UCSD-AML1 (cell line): ENCODE measurements around the gene ALPK1.

ENCODE experiments used
- DNase-seq: peaks from one replicate; lab custom pipeline; 2025; ENCODE audit not compliant: unreplicated experiment; lab: John Stamatoyannopoulos, UW

The ALPK1 gene

DNA sequence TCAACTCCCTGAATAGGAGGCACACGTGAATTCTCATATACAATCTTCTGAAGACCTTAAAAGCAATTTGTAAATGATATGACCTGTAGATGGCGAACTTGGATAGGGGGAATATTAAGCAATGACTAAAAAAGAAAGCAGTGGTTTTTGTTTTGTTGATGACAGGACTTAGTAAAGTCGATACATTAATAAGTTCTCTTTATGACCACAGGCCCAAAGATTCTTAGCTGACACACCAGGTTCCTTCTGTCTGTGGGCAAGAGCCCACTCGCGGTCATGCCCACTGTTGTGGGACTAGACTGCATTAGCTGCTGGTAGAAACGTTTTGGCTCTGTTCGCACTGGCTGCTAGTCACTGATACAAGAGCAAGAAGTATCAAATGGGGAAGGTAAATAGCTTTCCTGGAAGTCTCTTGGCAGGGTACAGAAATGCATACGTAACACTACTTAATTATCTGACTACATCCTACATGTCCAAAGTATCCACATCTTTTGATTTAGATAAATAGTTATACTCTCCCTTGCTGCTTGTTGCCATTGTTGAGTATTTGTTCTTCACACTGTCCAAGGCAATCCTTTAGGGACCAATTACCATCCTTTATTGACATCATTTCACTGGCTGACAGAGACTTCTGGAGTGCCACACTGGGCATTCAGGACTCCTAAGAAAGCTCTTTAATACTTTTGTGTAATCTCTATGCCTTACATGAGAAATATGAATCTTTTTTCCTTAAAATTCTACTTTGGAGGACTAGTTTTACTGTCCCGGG, 31.0 kb downstream of the ALPK1 start:
- DNase-seq, result no peak

DNA sequence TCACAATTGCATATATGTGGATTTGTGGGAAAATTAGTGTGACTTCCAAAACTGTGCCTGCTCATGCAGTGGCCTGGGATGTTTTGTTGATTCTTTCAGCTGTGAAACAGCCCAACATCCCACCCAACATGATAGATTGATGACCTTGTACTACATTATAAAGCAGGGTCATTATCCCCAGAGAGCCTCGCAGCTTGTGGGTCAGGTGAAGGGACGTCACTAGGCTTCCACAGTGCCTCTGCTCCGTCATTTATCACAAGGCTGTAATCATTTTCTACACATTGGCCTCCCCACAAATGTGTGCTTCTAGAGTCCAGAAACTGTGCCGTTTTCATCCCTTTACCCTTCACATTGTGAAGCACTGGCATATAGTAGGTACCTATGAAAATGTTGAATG, 31.6 kb downstream of the ALPK1 start:
- DNase-seq, result no peak

DNA sequence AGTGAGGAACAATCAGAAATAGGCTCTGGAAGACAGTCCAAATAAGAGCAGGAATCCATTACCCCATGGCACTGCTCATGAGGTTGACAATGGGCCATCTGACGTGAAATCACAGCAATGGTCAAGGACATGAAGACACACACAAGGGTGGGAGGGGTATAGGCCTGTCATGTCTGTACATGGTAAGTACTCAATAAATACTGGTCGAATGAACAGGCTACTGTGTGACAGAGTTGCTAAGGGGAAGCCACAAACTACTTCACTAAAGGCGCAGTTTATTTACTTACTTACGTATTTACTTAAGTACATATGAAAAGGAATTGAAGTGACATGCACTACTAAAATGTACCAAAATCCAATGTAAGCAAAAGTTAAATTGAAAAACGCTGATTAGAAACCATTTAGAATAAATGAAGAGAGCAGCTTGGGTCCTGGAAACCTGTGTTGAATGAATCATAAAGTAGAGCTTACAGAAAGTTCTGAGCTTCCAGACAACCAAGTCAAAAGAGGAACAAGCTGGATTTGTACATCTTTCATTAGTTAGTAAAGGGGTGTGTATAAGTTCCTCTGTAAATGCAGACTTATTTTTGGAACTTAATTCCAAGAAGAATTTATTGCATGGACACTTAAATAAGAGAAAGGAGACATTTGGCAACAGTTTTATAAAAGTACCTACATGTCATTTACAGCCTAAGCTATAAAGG, 32.7 kb downstream of the ALPK1 start:
- no peak for DNase-seq

DNA sequence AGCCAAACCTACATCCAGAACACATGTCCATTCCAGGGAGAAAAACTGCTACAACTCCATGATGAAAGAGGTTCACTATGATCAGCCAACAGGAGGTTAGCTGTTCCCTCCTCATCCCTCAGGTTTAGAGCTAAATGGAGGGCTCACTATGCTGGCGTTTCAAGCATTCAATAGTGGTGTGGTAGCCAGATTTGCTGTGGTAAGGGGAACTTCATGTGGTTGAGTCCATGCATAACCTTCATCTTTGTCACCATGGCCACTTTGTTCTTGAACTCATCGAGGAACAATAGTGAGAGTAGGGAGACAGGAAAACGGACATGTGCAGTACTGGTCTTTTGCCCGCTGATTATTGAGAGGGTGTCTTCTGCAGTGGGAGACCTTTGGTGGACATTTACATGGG, 33.8 kb downstream of the ALPK1 start:
- DNase-seq, result no peak

DNA sequence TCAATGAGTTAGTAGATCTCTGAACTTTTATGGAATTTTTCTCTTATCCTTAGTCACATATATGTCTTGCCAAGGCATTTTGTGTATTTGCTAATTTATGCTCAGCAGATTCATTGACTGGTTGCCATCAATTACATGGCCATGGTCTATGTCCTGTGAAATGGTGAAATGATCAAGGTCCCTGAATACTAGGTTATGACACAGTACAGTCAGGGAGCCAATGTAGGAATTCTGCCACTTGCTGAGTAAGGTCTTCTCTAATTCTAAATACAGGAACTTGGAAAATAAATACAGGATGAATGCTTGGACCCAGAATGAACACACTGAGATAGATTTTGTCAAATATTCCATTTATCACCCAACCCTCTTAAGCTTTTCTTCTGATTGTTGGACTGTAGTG, 35.2 kb downstream of the ALPK1 start:
- DNase-seq, result no peak

DNA sequence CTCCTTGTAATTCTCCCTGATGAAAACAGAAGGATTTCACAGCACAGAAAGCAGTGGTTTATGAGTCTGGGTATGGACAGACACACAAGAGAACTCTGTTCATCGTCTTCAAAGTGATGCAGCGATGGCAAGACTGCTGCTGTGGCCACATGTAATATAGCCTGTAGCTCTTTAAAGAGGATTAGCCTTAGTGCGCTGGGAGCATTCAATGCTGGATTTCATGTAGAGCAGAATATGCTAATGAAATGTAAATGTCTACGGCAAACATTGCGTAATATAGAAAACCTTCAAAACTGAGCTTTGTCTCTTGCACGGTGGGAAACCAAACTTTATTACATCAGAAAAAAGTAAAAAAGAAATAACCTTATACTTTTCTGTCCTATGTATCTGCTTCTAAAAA, 42.9 kb downstream of the ALPK1 start:
- no peak for DNase-seq

DNA sequence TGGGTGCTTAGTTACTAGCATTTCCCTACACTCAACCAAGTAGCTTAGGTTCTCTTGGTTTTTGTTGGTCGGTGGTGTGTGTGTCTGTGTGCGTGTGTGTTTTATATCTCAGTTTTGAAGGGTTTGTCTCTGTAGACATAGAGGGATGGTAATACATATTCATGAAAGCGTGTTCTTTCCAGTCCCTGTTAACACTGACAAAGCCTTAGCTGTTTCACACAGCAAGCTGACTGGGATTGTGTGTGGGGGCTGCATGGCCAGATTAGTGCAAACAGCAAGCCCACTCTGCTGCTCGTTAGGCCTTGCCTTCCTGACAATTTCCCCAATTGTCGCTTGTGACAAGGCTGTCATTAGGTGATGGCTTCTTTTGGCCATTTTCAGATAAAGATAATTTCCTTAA, 43.9 kb downstream of the ALPK1 start:
- DNase-seq, result no peak

DNA sequence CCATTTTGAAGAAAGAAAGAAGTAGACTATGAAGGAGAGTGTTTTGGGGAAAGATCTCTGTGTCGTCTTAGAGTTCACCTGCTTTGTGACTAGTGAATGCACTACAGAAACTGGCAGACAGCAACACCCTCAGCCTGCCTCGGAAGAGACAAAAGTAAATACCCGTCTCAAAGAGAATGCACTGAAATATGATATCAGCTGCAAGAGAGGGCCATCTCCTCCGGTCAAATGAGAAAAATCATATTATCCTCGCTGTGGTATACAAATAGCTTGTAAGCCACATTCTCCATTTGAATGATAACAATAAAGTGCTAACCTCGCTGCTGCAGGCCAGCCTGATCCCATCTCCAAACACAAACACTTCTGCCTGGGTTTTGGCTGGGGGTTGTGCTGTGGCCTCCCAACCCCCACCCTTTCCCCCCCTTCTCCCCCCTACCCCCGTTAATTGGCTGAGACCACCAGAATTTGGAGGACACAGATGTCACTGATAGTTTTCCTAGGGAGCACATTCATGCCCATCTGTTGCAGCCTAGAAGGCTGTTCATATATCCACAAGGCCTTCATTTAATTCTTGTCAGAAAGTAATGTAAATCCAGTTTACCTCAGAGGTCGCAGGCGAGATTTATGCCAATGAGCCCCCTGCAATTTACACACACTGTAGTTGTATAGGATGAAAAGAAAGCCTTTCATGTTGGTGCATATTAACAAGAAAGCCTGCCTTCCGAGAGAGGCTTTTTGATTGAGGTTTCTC, 46.3 kb downstream of the ALPK1 start:
- no peak for DNase-seq

DNA sequence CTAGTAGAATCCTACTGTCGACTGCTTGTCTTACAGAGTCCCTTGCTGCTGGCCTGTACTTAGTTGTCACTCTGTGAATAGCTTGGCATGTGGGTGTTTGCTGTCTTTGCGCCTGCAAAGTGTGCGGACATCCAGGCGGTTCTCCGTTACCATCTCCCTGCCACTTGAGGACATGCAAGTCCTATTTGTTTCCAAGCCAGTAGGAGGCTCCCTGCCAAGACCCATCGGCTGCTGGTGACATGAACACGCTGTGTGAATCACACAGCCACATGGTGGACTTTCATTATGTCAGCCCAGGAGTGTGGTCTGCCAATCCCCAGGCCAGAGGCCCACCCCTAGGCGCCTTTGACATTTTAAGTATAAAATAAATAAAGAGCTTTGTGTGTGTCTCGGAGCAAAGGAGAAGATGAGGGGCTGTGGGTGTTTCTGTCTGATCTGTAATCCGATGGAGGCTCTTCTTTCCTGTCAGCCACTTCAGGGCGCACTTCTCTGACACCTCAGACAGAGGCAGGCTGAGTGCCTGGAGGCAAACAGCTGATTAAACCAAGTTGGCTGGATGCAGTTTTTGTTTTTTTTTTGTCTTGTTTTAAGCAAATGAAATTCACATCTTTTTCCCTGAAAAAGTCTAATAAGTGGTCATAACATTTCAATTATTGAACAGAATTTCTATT, 51.5 kb downstream of the ALPK1 start:
- DNase-seq, result no peak

DNA sequence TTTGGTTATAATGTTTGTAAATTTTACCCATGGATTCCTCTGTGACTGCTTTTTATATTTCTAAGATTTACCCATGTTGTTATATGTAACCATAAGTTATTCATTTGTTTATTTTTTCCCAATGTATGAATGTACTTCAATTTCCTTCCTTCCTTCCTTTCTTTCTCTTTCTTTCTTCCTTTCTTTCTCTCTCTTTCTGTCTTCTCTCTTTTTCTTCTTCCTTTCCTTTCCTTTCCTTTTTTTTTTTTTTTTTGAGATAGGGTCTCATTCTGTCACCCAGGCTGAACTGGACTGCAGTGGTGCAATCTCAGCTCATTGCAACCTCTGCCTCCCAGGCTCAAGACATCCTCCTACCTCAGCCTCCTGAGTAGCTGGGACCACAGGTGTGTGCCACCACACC, 55.6 kb downstream of the ALPK1 start:
- no peak for DNase-seq

DNA sequence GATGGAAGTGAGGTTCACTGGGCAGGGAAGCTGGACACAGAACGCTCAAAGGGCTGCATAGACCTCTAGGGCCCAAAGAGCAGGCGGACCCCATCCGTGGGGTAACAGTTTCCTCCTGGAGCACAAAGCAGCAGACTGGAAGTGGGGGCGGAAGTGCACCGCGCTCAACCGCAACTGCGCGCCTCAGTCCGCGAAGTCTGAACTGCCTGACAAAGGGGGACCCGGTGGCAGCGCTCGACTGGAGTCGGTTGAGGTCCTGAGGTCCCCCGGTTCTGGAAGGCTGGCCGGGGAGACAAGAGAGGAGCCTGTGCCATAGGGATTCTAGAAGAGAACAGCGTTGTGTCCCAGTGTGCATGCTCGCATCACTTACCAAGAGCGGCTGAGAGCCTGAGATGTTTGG, 58.5 kb downstream of the ALPK1 start:
- no peak for DNase-seq

DNA sequence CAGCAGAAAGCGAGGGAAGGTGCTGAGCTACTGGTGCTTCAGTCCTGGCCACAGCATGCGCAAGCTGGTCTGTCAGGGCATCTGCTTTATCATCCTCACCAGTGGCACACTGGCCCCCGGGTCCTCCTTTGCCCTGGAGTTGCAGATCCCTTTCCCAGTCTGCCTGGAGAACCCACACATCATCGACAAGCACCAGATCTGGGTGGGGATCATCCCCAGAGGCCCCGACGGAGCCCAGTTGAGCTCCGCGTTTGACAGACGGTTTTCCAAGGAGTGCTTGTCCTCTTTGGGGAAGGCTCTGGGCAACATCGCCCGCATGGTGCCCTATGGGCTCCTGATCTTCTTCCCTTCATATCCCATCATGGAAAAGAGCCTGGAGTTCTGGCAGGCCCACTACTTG, 60.3 kb downstream of the ALPK1 start:
- no peak for DNase-seq

DNA sequence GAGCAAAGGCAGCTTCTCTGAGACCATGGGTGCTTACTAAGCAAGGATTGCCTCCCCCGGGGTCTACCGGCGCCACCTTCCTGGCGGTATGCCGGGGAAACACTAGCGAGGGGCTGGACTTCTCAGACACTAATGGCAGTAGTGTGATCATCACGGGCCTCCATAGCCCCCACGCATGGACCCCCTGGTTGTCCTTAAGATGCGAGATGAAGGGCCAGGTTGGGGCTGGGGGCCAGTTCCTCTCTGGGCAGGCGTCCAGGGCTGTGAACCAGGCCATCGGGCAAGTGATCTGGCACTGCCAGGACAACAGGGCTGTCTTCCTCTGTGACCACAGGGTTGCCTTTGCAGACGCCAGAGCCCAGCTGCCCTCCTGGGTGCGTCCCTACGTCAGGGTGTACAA, 60.7 kb downstream of the ALPK1 start:
- DNase-seq, result no peak

DNA sequence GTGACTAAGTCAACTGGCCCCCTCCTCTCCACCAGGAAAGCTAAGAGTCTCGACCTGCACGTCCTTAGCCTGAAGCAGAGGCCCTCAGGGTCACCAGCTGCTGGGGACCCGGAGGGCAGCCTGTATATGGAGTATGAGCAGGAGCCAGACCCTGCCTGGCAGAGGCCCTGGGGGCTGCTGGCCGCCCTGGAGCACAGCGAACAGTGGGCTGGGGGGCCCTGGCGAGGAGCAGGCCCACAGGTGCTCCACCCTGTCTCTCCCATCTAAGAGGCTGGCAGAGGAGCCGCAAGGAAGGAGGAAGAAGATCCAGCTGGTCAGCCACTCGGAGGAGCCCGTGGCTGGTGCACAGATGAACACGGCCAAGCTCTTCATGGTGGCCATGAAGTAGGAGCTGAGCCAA, 61.2 kb downstream of the ALPK1 start:
- DNase-seq, result no peak

DNA sequence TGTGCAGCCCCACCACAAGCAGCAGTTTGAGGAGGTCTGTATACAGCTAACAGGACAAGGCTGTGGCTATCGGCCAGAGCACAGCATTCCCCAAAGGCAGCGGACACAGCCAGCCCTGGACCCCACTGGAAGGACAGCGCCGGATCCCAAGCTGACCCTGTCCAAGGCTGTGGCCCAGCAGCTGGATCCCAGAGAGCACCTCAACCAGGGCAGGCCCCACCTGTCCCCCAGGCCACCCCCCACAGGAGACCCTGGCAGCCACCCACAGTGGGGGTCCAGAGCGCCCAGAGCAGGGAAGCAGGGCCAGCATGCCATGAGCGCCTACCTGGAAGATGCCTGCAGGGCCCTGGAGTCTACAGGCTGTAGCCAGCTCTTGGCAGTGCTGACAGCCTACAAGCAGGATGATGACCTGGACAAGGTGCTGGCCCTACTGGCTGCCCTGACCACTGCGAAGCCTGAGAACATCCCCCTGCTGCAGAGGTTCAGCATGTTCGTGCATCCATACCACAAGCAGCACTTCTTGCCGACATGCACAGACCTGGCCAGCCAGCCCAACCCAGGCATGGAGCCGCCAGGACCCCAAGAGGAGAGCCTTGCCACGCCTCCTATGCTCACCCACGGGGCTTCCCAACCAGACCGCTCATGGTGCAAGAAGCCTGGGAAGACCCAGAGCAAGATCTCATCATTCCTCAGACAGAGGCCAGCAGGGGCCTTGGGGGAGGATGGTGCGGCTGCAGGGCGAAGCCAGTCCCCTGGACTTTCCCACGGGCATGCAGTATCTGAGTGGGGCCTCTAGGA, 62.0 kb downstream of the ALPK1 start:
- DNase-seq, result no peak

DNA sequence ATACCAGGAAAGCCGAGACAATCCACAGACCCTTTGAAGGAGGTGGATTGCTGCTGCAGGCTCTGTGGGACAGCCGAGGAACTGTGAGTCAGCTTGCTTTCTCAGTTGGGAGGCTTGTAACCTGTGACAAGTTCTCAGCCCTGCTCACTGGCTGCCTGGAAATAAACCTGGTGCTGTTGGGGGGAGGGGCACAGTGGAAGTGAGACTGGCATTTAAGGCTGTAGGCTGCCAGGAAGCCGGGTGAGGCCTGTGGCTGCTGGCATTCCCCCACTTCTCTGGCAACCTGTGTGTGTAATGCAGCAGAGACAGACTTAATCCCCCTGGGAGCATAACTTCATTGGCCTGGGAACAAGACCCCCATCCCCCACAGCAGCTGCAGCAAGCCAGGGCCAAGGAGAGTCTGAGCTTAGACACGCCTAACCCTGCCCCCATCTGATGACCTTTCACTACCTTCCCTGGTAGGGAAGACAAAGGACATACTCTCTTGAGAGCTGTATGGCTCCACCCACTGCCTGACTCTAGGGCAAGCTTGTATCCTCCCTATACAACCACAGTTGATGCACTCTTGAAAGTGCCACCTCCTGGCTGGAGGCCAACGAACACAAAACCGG, 64.1 kb downstream of the ALPK1 start:
- no peak for DNase-seq

DNA sequence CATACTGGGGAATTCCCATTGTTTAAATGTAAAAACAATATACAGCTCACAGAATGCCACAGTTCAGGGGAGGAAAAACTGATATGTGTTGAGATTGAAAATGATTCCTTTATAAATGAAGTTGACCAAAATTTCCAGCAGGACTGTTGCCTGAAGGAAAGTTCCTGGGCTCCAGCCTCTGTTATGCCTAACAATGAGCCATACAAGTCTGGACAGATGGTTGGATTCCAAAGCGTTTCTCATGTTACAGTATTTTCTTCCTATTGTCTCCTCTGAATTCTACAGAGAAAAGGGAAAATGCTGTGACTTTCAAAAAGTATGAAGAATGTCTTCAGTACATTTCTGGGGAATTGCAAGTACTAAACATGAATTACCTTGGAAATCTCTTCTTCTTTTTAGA, 73.3 kb downstream of the ALPK1 start:
- DNase-seq, result no peak

DNA sequence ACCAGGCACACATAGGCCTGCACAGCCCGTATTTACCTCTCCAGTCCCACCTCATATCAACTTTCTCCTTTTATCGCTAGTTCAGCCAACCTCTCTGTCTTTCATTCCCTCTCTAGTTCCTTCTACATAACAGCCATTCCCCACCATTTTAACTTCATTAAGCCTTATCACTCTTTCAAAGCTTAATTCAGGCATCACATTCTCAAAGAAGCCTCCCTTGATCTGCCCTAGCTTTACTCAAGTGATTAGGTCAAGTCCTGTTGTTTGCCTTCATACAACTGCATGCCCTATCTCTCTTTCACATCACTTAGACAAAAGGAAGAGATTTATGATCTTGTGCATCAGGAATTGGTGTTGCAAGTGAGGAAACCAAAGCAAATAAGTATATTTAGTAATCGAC, 74.2 kb downstream of the ALPK1 start:
- no peak for DNase-seq

DNA sequence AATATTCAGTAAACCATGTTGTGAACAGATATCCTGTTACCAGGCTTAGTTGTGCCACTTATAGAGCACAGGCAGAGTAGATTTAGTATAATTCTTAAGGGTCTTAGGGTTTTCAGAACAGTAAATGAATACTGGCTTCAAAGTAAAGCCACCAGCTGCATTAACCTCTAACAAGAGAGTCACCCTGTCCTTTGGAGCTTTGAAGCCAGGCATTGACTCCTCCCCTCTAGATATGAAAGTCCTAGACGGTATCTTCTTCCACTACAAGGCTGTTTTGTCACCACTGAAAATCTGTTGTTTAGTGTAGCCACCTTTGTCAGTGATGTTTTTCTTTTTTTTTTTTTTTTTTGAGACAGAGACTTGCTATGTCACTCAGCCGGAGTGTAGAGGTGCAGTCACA, 77.7 kb downstream of the ALPK1 start:
- no peak for DNase-seq

DNA sequence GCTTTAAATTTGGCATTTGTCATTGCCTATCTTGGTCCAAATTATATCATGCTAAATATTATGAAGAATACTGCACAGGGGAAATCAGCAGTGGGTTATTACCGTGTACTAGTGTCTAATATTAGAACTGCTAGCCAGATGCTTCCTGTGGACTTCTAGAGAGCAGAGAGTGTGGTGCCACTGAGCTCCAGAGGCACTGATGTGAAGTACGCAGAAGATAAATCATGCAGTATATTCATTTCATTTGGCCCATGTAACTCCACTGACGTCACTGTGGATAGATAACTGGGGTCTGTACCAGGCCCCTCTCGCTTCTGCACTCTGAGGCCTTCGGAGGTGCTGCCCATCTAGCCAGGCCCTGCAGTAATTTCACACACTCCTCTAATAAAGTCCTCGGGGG, 80.0 kb downstream of the ALPK1 start:
- peak; percentile 12 for DNase-seq
